GM19468 (cell line): Measurements from ENCODE around the gene TAX1BP3.

ENCODE experiments used
- ATAC-seq: cut with Tn5 transposase; IDR thresholded peaks from one replicate; pipeline ENCODE4 v1.9.1; 2021; ENCODE audit warnings: mild to moderate bottlenecking, moderate library complexity, moderate number of reproducible peaks; ENCODE audit not compliant: unreplicated experiment; ENCODE audit errors: extremely low read depth

TAX1BP3 gene

DNA sequence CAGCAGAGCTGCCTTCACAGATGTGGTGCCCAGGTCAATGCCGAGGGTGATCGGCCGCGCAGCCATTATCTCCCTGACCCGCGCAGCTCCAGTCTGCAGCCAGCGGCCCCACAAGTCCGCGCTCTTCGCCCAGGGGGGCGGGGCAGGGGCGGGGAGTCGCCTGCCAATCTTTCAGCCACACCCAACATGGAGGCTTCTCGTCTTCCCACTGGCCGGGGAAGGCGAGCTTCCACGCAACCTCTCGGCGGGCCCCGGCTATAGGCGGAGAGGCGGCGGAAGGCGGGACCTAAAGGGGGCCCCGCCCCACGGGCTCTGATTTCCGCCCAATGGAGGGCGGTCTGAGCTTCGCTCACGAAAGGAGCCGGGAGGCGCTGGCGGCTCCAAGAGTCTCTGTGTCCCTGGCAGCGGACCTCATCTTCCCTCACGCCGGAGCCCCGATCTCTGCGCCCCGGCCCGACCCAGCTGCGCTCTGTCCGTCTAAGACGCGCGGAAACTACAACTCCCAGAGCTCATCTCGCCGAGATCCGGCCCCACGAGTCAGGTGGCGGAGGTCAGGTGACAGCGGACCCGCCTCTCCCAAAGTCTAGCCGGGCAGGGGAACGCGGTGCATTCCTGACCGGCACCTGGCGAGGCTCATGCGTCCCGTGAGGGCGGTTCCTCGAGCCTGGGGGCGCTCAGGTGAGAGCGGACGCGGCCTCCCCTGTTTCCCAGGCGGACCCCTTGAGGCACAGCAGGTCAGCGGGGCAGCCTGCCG, 32.0 kb downstream of the TAX1BP3 start, which contains the start of the genes CTNS and SHPK:
TSS of gene CTNS (plus strand) at position 607 of the 754 bp plus-strand sequence. CDS start 3,447 bp downstream, outside the sequence.
TSS of gene SHPK (minus strand) at position 97 of the 754 bp plus-strand sequence. CDS start at position 66, 31 bp downstream.
- peak; percentile 86 for ATAC-seq

DNA sequence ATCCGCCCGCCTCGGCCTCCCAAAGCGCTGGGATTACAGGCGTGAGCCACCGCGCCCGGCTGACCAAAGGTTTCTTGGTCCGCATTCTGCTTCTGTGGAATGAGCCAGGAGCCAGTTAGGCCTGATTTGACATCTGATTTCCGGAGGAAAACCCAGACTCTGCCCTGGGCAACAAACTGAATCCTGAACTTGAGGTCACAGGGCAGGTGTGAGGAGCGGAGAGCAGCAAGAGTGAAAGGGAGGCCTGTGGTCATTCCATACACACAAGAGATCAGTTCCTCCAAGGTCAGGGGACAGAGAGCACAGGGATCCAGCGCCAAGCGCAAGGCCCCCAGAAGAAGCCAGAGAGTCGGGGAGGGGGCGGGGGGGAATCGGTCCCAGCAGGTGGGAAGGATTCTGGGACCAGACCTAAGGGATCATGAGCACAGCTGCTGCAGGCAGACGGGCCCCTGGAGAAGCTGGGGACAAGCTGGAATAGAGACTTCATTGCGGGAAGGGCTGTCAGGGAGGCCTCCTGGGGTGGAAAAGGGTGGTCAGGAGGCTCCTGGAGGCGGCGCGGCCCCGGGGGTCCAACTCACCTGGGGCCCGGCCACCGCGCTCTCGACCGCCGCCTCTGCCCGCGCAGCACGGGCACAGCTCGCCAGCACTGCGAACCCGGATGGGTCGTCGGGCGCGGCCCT, 32.8 kb downstream of the TAX1BP3 start:
- no peak for ATAC-seq

DNA sequence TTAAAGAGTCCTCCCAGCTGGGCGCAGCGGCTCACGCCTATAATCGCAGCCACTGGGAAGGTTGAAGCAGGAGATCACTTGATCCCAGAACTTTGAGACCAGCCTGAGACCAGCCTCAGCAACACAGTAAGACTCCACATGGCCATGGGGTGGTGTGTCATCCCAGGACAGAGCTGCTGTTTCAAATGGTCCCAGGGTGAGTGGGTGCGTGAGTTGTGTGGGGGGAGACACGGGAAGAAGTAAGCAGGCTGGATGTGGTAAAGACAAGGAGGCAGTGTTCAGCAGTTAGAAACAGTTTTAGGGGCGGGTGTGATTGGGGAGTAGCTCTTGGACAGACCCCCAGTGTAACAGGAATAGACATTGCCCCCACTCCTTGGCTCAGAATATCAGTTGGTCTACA, 36.1 kb downstream of the TAX1BP3 start:
- ATAC-seq: no peak

DNA sequence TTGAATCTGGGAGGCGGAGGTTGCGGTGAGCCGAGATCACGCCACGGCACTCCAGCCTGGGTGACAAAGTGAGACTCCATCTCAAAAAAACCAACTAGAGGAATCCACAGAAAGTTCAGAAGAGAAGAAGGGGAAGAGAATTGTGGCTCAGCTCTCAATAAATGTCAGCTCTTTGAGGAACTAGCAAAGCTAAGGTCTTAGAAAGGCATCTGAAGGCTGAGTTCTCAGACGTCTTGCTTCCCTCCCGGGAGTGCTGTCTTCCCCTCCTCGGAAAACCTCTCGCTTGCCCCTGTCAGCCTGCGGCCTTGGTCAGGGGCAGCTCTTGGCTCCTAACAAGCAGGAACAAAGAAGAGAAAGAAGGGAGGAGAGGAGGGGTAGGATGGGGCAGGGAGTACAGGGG, 37.6 kb downstream of the TAX1BP3 start:
- ATAC-seq: no peak

DNA sequence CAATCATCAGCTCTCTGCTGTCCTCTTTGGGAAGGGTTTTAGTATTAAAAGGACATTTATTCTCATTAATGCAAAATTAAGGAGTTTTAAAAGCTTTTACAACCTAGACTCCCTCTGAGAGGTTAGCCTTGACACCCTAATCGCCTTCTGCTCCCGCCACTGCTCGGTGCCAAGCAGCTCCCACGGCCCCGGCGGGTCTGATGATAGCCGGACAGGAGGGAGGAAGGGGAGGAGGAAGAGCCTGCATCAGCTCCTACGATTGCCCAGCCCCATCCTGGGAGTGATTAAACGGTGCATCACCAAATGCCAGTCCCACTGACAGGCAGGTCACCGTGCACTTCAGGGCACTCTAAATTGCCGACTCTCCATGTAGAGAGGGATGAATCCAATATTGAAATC, 40.6 kb downstream of the TAX1BP3 start:
- no peak for ATAC-seq

DNA sequence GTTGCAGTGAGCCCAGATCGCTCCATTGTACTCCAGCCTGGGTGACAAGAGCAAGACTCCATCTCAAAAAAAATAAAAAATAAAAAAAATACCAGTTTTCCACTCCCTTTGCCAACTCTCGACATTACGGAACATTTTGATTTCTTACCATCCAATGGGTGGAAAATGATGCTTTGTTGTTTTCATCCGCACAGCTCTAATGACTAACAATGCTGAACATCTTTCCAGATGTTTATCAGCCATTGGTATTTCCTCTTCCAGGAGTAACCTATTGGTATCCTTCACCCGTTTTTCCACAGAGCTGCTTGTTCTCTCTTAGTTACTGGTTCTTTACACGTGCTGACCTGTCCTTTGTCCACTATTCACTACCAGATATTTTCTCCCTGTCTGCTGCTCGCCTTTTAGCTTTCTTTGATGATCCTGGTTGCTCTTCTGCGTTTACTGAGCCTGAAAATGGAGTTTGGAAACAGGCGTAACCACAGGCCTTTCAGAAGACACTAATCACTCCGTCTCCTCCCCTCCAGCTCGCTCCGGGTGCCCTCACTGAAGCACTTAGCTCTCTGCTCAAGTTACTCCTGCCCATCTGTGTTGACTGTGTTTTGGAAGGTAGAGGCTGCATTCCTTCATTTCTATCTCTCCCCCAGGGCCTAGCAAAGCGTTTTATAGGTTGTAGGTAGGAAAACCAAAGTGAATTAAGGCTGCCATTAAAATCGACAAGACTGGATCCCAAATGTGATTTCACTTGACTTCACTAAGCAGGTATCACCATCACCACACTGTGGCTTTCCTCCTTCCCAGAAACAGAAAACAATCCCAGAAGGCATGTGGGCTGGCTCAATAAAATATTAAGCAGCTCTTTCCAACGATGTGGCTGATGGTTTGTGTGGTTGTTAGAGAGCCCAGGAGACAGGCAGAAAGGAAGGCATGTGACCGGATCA, 41.3 kb downstream of the TAX1BP3 start:
- no peak for ATAC-seq

DNA sequence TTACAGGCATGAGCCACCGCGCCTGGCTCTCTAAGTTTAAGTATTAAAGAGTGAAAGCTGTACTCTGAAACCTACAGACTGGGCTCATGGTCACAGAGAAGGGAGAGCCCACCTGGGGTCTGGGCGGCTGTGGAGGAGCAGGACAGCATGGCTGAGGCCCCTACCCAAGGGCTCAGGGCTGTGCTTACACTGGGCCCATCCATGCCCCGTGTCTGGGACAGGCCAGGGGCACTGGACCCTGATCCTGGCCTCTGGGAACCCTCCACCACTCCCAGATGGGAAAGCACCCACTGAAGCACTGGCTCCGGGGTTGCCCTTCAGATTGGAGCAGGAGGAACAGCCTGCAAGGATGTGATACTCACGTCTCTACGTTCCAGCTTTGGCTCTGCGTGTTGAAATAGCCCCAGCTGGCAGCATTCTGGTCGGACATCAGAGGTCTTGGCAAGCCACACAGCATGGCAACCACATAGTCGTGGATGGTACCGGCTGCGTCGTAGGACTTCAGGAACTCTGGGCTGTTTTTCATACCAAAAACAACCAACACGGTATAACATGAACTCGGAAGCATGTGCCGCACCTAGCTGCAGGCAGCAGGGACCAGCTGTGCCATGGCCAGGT, 45.3 kb downstream of the TAX1BP3 start:
- ATAC-seq: no peak

DNA sequence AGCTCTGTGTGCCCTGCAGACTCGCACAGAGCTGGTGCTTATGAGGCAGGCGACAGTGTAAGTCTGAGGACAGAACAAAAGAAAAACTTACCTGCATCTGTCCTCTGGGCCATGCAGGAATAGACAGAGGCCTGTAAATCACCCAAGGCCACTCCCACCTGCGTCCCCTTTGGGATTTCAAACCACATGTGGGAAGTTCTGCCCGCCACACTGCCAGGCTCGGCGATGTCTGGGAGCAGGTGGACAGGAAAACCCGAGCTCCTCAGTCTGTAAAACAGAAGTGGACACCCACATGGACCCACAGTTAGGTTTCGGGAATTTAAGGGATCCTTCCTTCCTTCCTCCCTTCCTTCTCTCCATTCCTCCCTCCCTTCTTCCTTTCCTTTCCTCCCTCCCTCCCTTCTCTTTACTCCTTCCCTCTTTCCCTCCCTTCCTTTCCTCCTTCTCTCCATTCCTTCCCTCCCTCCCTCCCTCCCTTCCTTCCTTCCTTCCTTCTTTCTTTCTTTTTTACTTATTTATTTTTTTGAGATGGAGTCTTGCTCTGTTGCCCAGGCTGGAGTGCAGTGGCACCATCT, 47.1 kb downstream of the TAX1BP3 start:
- ATAC-seq: no peak

DNA sequence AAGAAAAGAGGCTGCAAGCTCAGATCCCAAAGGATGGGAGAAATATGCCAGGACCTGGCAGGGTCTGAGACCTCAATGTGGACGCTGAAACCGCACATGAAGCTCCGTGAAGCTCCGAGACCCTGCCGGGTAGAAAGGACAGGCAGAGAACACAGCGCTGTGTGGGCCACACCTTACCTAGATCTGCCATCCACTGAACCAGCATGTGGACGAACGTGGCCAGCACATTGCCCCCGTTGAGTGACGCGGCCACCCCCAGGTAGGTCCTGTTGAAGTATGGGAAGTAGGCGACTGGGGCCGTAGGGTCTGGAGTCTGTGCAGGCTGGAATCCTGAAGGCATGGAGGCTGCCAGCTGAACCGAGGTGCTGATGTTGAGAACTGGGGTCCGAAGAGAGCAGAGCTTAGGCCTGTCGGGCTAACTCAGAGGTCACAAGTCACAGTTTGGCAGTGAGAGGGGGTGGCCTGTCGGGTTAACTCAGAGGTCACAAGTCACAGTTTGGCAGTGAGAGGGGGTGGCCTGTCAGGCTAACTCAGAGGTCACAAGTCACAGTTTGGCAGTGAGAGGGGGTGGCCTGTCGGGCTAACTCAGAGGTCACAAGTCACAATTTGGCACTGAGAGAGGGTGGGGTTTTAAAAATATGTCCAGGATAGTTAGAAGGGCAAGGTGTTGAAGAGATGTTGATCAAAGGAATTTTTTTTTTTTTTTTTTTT, 53.1 kb downstream of the TAX1BP3 start:
- ATAC-seq: no peak

DNA sequence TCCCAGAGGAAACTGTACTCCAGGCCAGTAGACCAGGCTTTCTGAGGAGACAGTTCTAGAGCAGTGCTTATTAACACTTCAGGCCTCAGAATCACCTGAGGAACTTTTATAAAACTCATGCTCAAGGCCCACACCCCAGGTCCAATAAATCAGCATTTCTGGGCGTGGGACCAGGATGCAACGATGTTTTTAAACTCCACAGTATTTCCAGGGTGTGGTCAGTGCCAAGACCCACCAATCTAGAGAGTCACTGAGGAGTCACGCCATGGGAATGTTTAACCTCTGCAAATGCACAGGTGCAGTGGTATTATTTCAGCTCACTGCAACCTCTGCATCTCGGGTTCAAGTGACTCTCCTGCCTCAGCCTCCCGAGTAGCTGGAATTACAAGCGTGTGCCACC, 55.3 kb downstream of the TAX1BP3 start:
- ATAC-seq: no peak
